Measurements from ENCODE around the gene IDS.
"Not testable (repeated sequence)": the region's sequence is repeated elsewhere in the genome, so short reads cannot be mapped to it uniquely, and the experiment has no call there.

IDS gene

GRCh38 chrX:149528381-149528780, 23.3 kb upstream of the IDS start:
- no peak for DNase-seq (ENCODE audit: extremely low read depth in 1 of 2, low read depth in 1 of 2)

GRCh38 chrX:149527705-149528104, 22.6 kb upstream of the IDS start:
- no peak for DNase-seq (ENCODE audit: extremely low read depth in 1 of 2, low read depth in 1 of 2)

GRCh38 chrX:149526318-149527033, 21.4 kb upstream of the IDS start:
- DNase-seq (ENCODE audit: extremely low read depth in 1 of 2, low read depth in 1 of 2): not testable (repeated sequence)

GRCh38 chrX:149525903-149526302, 20.8 kb upstream of the IDS start:
- not testable (repeated sequence) for DNase-seq (ENCODE audit: extremely low read depth in 1 of 2, low read depth in 1 of 2)

- peak; percentile 19 to 53 for DNase-seq (ENCODE audit: extremely low read depth in 1 of 2, low read depth in 1 of 2)
These were observed 20.3 kb upstream of the IDS start for GRCh38 chrX:149525389-149525788.

- no peak for DNase-seq (ENCODE audit: extremely low read depth in 1 of 2, low read depth in 1 of 2)
These were observed 17.8 kb upstream of the IDS start for GRCh38 chrX:149522916-149523315.

GRCh38 chrX:149521438-149521837, 16.3 kb upstream of the IDS start:
- no peak for DNase-seq (ENCODE audit: extremely low read depth in 1 of 2, low read depth in 1 of 2)

- not testable (repeated sequence) for DNase-seq (ENCODE audit: extremely low read depth in 1 of 2, low read depth in 1 of 2)
These were observed 15.7 kb upstream of the IDS start for GRCh38 chrX:149520636-149521277.

GRCh38 chrX:149518236-149518635, 13.1 kb upstream of the IDS start:
- DNase-seq (ENCODE audit: extremely low read depth in 1 of 2, low read depth in 1 of 2): no peak

GRCh38 chrX:149517308-149517707, 12.2 kb upstream of the IDS start:
- no peak for DNase-seq (ENCODE audit: extremely low read depth in 1 of 2, low read depth in 1 of 2)

GRCh38 chrX:149516604-149517003, 11.5 kb upstream of the IDS start:
- DNase-seq (ENCODE audit: extremely low read depth in 1 of 2, low read depth in 1 of 2): no peak

GRCh38 chrX:149515954-149516602, 11.0 kb upstream of the IDS start:
- DNase-seq (ENCODE audit: extremely low read depth in 1 of 2, low read depth in 1 of 2): no peak

GRCh38 chrX:149513825-149514428, 8.8 kb upstream of the IDS start:
- DNase-seq (ENCODE audit: extremely low read depth in 1 of 2, low read depth in 1 of 2): no peak

GRCh38 chrX:149512225-149512885, 7.2 kb upstream of the IDS start:
- peak in 1 of 2 donors; percentile 18 for DNase-seq (ENCODE audit: extremely low read depth in 1 of 2, low read depth in 1 of 2)

GRCh38 chrX:149511081-149511480, 6.0 kb upstream of the IDS start:
- DNase-seq (ENCODE audit: extremely low read depth in 1 of 2, low read depth in 1 of 2): no peak

GRCh38 chrX:149510386-149510785, 5.3 kb upstream of the IDS start:
- DNase-seq (ENCODE audit: extremely low read depth in 1 of 2, low read depth in 1 of 2): no peak

GRCh38 chrX:149508467-149508866, 3.4 kb upstream of the IDS start:
- no peak for DNase-seq (ENCODE audit: extremely low read depth in 1 of 2, low read depth in 1 of 2)

GRCh38 chrX:149506349-149506748, 1.2 kb upstream of the IDS start:
- no peak for DNase-seq (ENCODE audit: extremely low read depth in 1 of 2, low read depth in 1 of 2)

- no peak for DNase-seq (ENCODE audit: extremely low read depth in 1 of 2, low read depth in 1 of 2)
These were observed 565 bp upstream of the IDS start for GRCh38 chrX:149505671-149506070.

GRCh38 chrX:149504226-149504914, 736 bp downstream of the IDS start:
- peak; percentile 35 to 54 for DNase-seq (ENCODE audit: extremely low read depth in 1 of 2, low read depth in 1 of 2)

- DNase-seq (ENCODE audit: extremely low read depth in 1 of 2, low read depth in 1 of 2): peak; percentile 28 to 57
These were observed 1.7 kb downstream of the IDS start for GRCh38 chrX:149503446-149503845.
